SIG-M5 treated with dmso at 0.1 percent for 504 hours (cell line): ENCODE results near the gene UBE2D2.
A peak's percentile ranks its signal among the peaks of the same experiment; 100 is the strongest.

ENCODE experiments used
- DNase-seq: peaks from one replicate; lab custom pipeline; 2025; ENCODE audit not compliant: unreplicated experiment; lab: John Stamatoyannopoulos, UW

The UBE2D2 gene

DNA sequence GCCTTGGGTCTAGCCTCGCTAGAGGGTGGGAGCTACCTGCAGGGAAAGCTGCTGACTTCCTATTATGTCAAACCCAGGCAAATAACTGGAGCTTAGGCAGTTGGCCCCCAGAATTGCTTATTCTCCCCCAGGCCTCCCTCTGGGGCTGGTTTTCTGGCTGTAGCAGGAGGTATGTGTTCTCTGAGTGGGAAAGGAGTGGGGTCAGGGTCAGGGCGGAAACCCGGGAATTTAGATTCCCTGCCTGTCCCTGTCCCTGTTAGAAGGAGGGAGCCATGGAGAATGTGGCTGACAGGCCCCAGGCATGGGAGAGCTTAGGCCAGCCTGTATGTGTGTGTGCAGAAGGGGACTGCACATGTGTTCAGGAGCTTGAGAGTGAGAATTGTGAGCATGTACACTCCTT is 73.4 kb downstream of the UBE2D2 start:
- no peak for DNase-seq

- no peak for DNase-seq
These were observed 74.1 kb downstream of the UBE2D2 start for GRCh38 chr5:139635191-139635590.

GRCh38 chr5:139635606-139636206 is 74.6 kb downstream of the UBE2D2 start:
- peak; percentile 48 for DNase-seq

- no peak for DNase-seq
These were observed 75.2 kb downstream of the UBE2D2 start for GRCh38 chr5:139636207-139636792.

DNA sequence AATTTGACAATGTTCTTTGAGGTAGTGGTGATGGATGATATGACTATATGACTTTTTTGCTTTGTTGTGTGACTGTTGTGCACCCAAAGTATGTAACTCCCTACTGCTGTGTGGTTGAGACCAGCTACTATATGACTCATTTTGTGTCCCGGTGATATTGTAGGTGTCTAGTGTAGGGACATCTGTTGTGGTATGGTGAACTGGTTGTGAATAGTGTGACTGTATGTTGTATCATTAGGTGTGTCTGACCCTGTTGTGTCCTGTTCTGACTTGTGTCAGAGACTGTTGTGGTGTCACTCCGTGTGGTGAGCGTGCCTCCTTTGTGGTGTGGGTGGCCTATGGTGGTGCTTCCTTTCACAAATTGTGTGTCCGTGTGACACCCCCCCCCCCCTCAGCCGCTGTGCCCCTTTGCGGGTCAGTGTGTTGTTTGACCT is 75.9 kb downstream of the UBE2D2 start:
- peak; percentile 49 for DNase-seq

- peak; percentile 69 for DNase-seq
These were observed 76.4 kb downstream of the UBE2D2 start for GRCh38 chr5:139637438-139638089.

- peak; percentile 30 for DNase-seq
These were observed 77.1 kb downstream of the UBE2D2 start for GRCh38 chr5:139638090-139638735.

DNA sequence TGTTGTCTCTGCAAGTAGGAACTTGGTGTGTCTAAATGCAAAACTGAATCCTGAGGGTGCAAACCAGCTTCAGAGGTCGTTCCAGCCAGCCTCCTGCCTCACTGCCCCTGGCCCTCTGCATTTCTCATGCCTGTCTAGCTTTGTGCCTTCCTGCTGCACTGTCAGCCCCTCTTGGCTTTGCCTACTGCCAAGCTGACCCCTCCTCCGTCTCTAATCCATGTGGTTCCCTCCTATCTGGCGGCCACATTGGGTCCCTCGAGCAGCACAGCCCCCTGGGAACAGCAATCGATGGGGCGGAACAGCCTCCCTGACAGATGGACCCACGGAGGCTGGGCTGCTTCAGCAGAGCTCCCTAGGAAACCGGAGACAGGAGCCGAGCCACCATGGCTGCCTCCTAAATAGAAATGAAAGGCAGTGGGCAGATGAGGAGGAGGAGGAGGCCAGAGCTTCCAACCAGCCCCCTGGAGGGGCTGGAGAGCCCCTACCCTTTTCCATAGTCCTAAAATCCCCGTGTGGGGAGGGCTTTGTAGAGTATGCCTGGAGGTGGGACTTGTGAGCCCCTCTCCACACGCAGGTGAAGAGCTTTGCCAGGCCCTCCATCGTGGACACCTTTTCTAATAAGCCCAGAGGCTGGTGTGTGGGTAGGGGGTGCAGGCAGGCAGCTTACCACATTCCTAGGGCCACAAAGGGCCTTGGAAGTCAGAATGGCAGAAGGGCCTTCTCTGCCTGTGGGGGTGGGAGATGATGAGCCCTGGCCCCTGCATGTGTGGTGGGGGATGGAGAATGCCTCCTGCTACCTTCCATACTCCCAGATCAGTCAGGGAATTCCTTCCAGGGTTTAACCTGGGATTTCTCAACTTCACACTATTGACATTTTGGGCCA is 77.8 kb downstream of the UBE2D2 start:
- no peak for DNase-seq

DNA sequence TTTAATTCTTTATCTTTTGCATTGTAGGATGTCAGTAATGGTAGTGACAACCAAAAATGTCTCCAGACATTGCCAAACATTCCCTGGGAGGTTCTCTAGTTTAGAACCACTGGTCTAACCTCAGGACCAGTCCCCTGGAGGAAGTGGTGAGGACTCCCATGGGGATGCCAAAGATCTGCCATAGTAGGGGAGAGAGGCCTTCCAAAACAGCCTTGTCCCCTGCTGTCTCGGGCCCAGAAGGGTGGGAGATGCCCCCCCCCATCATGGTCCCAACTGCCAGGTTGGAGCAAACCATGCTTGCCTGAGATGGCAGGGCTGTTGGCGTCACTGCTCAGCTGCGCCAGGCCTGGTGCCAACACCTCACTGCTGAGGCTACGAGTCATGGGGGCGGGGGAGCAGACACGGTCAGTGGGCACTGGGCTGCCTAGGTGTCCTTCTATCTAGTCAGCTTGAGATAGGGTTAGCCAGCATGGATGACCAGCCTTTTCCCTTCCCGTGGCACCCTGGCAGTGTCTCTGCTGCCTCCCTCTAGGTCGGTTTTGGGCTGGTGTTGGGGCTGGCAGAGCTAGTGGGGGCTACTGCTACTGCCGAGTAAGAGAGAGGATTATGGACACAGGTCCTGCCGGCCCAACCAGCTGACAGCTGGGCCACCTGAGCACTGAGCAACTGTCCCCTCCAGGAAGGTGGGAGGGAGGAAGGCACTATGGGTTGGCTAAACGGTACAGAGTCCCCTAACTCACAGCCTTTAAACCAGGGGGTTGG is 78.7 kb downstream of the UBE2D2 start:
- DNase-seq = peak; percentile 19

- DNase-seq = no peak
These were observed 79.4 kb downstream of the UBE2D2 start for GRCh38 chr5:139640421-139641115.

DNA sequence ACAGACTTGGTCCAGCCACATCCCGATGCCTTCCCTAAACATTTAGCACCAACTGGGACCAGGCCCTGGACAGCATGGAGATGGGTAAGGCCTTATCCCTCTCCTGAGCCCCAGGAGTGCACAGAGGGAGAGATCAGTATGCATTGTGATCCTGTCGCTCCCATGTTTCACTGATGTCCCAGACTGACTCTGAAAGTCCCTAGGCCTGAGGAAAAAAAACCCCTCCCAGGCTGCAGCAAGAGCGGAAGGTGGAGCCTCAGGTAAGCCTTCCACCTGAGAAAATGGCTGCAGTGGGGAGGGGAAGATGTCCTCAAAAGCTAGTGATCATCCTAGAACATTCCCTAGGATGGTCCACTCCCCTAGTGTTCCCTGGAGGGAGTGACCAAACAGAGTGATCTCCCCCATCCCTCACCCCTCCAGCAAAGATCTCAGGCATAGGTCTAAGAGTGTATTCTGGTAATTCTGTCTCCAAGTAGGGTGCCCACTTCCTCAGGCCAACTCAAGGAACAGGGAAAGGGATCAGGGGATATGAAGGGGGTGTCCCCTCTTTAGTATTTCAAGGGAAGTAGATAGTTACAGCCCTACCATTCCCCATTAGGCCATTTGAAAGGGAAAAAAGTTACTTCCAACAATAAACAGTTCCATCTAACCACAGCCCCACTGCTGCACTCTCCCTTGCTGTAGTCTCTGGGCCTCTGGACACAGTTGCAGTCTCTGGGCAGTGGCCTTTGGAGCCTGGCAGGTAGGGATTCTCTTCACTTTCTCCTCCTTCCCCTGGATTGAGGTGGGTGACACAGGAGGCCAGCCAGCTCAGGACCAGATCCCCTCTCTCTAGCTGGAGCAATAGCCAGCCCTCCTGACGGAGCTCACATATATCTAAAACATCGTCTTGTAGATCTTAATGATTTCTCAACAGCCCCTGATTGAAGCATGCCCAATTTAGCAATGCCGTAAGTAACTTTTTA is 80.3 kb downstream of the UBE2D2 start:
- DNase-seq = no peak

DNA sequence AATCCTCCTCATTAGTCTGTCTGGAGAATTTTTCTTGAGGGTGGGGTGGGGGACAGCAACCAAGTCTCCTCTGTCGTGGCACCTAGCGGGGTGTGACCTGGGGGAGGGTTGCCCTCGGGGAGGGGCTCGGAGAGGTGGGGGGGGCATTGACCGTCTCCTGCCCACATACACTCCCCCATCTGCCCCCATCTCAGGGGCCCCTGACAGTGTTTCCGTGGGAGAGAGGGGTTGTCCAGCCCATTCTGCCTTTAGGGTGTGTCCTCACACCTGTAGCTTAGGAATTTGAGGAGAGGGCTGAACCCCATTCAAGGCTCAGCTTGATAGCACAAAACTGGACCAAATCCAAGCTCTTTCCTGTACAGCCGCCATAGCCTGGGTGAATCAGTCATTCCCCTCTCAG is 81.1 kb downstream of the UBE2D2 start:
- no peak for DNase-seq

- DNase-seq = peak; percentile 53
These were observed 82.0 kb downstream of the UBE2D2 start for GRCh38 chr5:139642891-139643871.

- no peak for DNase-seq
These were observed 82.9 kb downstream of the UBE2D2 start for GRCh38 chr5:139644001-139644456.

- no peak for DNase-seq
These were observed 83.7 kb downstream of the UBE2D2 start for GRCh38 chr5:139644646-139645429.

DNA sequence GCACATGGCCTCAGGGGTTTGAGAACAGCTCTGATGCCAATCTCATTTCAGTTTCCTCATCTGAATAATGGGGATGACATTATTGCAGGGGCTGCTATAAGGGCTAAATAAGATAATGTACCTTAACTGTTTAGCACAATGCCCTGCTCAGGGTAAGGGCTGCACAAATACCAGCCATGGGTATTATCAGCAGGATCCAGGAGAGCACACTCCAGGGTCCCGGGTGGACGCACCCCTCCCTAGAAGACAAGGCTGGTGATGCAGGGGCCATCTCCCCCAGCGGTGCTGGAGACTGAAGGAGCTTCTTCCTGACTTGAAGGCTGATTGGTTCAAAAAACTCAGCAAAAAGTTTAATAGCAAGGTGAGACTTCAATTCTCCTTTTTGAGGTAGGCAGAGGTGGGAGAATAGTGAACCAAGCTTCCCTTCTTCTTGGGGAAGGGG is 84.3 kb downstream of the UBE2D2 start:
- no peak for DNase-seq
